HCT116 (cell line): Measurements from ENCODE around the gene KNL1.

Source experiments
- CTCF ChIP-seq, 3 experiments: fragments of 200-600 bp in 1 of 3; sonication (generic) in 1 of 3; IDR thresholded peaks in 2 of 3; conservative IDR thresholded peaks in 1 of 3; 2 replicates each; pipeline ENCODE4 v1.5.1; 2012 to 2017; ENCODE audit warnings: low read depth in 2 of 3, low read length in 2 of 3, antibody characterized with exemption in 1 of 3, borderline replicate concordance in 1 of 3, control low read depth in 1 of 3, mild to moderate bottlenecking in 1 of 3, mixed read lengths in 1 of 3, mixed run types in 1 of 3, moderate library complexity in 1 of 3; ENCODE audit not compliant: insufficient read depth in 1 of 3
- EZH2 ChIP-seq: fragments of 200-600 bp; sonication (generic); IDR thresholded peaks from 2 replicates; pipeline ENCODE4 v1.6.1; 2017; ENCODE audit warnings: antibody characterized with exemption, mixed run types
- EZH2phosphoT487 ChIP-seq: fragments of 200-600 bp; IDR thresholded peaks from 2 replicates; pipeline ENCODE4 v1.6.1; 2018; ENCODE audit warnings: antibody characterized with exemption, borderline replicate concordance
- JUND ChIP-seq: IDR thresholded peaks from 2 replicates; pipeline ENCODE4 v1.6.1; 2012
- MAX ChIP-seq: IDR thresholded peaks from 2 replicates; pipeline ENCODE4 v1.6.1; 2012
- POLR2A ChIP-seq: IDR thresholded peaks from 2 replicates; pipeline ENCODE4 v1.7.0; 2011; ENCODE audit warnings: borderline replicate concordance; ENCODE audit not compliant: insufficient read depth, insufficient read length; ENCODE audit errors: extremely low read depth
- POLR2AphosphoS5 ChIP-seq: IDR thresholded peaks from 2 replicates; pipeline ENCODE4 v1.6.1; 2011; ENCODE audit warnings: mild to moderate bottlenecking, low read depth, low read length, moderate library complexity
- RAD21 ChIP-seq: IDR thresholded peaks from 2 replicates; pipeline ENCODE4 v1.6.1; 2012; ENCODE audit warnings: low read depth, mild to moderate bottlenecking
- SP1 ChIP-seq: IDR thresholded peaks from 2 replicates; pipeline ENCODE4 v1.6.1; 2012; ENCODE audit warnings: low read depth
- YY1 ChIP-seq: IDR thresholded peaks from 2 replicates; pipeline ENCODE4 v1.6.1; 2011; ENCODE audit warnings: low read length, low read depth, moderate library complexity, mild to moderate bottlenecking; ENCODE audit not compliant: insufficient replicate concordance; ENCODE audit errors: extremely low read depth
- ZBTB33 ChIP-seq: IDR thresholded peaks from 2 replicates; pipeline ENCODE4 v1.6.1; 2011; ENCODE audit warnings: mild to moderate bottlenecking, low read length, moderate library complexity; ENCODE audit not compliant: insufficient replicate concordance; ENCODE audit errors: extremely low read depth
- ZNF274 ChIP-seq: fragments of 200-500 bp; sonication (Bioruptor generic); IDR thresholded peaks from 2 replicates; pipeline ENCODE4 v1.6.1; 2014; ENCODE audit warnings: mild to moderate bottlenecking, low read depth, low read length, inconsistent platforms
- TF ChIP-seq, protein P1 (sequence below): IDR thresholded peaks from 2 replicates; pipeline ENCODE4 v1.6.1; 2012; ENCODE audit warnings: low read depth

DNA sequence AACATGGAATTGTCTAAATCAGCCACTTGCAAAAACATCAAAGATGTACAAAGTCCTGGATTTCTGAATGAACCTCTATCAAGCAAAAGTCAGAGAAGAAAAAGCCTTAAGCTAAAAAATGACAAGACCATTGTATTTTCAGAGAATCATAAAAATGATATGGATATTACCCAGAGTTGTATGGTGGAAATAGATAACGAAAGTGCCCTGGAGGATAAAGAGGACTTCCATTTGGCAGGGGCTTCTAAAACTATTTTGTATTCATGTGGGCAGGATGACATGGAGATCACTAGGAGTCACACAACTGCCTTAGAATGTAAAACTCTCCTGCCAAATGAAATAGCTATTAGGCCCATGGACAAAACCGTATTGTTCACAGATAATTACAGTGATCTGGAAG lies 29.3 kb downstream of the KNL1 start:
- TF ChIP-seq ZBTB33: no peak
- TF ChIP-seq YY1: no peak
- no peak for TF ChIP-seq ZNF274
- no peak for TF ChIP-seq CTCF (IDR thresholded peaks at IDR 0.05 in 2 of 3, conservative IDR thresholded peaks at IDR 0.05 in 1 of 3; ENCODE audit: borderline replicate concordance in 1 of 3, insufficient read depth in 1 of 3, low read depth in 2 of 3, low read length in 2 of 3)
- TF ChIP-seq RAD21: no peak
- no peak for TF ChIP-seq EZH2phosphoT487
- no peak for TF ChIP-seq POLR2A
- TF ChIP-seq JUND: no peak
- TF ChIP-seq SP1: no peak
- TF ChIP-seq POLR2AphosphoS5: no peak
- TF ChIP-seq EZH2: no peak
- TF ChIP-seq MAX: no peak
- TF ChIP-seq, protein P1, sequence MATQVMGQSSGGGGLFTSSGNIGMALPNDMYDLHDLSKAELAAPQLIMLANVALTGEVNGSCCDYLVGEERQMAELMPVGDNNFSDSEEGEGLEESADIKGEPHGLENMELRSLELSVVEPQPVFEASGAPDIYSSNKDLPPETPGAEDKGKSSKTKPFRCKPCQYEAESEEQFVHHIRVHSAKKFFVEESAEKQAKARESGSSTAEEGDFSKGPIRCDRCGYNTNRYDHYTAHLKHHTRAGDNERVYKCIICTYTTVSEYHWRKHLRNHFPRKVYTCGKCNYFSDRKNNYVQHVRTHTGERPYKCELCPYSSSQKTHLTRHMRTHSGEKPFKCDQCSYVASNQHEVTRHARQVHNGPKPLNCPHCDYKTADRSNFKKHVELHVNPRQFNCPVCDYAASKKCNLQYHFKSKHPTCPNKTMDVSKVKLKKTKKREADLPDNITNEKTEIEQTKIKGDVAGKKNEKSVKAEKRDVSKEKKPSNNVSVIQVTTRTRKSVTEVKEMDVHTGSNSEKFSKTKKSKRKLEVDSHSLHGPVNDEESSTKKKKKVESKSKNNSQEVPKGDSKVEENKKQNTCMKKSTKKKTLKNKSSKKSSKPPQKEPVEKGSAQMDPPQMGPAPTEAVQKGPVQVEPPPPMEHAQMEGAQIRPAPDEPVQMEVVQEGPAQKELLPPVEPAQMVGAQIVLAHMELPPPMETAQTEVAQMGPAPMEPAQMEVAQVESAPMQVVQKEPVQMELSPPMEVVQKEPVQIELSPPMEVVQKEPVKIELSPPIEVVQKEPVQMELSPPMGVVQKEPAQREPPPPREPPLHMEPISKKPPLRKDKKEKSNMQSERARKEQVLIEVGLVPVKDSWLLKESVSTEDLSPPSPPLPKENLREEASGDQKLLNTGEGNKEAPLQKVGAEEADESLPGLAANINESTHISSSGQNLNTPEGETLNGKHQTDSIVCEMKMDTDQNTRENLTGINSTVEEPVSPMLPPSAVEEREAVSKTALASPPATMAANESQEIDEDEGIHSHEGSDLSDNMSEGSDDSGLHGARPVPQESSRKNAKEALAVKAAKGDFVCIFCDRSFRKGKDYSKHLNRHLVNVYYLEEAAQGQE: no peak
